Left ventricle myocardium inferior (tissue), 1 donor: ENCODE results near the gene RSPH1. TPM values are rescaled to one million over a fixed set of nuclear protein-coding genes. Genes with fewer than 3 reads are reported as not detected.

Experiments
- DNase-seq: peaks from one replicate; pipeline ENCODE4 v3.0.0-alpha.2; 2020
- H3K27ac ChIP-seq: fragments of 200-600 bp; replicated peaks from 2 replicates; pipeline ENCODE4 v1.8.0; 2021
- H3K27me3 ChIP-seq: fragments of 200-600 bp; 2 replicates; pipeline ENCODE4 v1.8.0; 2021; ENCODE audit warnings: low read depth
- H3K36me3 ChIP-seq: fragments of 200-600 bp; 2 replicates; pipeline ENCODE4 v1.8.0; 2021
- H3K4me1 ChIP-seq: fragments of 200-600 bp; 2 replicates; pipeline ENCODE4 v1.8.0; 2021
- H3K4me3 ChIP-seq: fragments of 200-600 bp; 2 replicates; pipeline ENCODE4 v1.8.0; 2021; ENCODE audit warnings: mild to moderate bottlenecking, moderate library complexity
- H3K9me3 ChIP-seq: fragments of 200-600 bp; replicated peaks from 2 replicates; pipeline ENCODE4 v1.8.0; 2021
- CTCF ChIP-seq: fragments of 200-600 bp; IDR thresholded peaks from 2 replicates; pipeline ENCODE4 v1.8.0; 2021; ENCODE audit warnings: antibody characterized with exemption, mild to moderate bottlenecking, borderline replicate concordance
- intact Hi-C: fragments of 100-400 bp; cut with micrococcal nuclease; formaldehyde crosslinking; loops from one replicate; pipeline ENCODE4 v1.11.0; 2022
- total RNA-seq: library from RNA; stranded (reverse); fragmentation: NEBNext Ultra II Directional; extraction: Animal tissue kit (Norgen Biotek cat#: 25700); gene quantifications from one replicate; pipeline ENCODE4 v1.2.1, GENCODE V29; 2021
- donor health status: DM: no; HTN: yes; CAD: no; lungs with severe emphysema.

RSPH1 gene
- total RNA-seq, 1 donor from 2014 or later: not detected

- no peak for DNase-seq
- Histone ChIP-seq H3K9me3 (peaks cover 22% of the 10 kb centered on the region), H3K27me3 (peaks cover 89% of the 10 kb centered on the region), H3K4me1 (no peaks in the 10 kb centered on the region), H3K4me3 (no peak overlapping the region), H3K27ac (no peak overlapping the region), H3K36me3 (no peaks in the 10 kb centered on the region)
- intact Hi-C loops: no loop called here
- TF ChIP-seq CTCF: no peak
These were observed 72.3 kb downstream of the RSPH1 start for GRCh38 chr21:42423685-42424084.

- peaks cover 22% of the 10 kb centered on the region for H3K9me3 ChIP-seq
- DNase-seq: no peak
- intact Hi-C loops: no loop called here
- no peak for TF ChIP-seq CTCF
- H3K27ac ChIP-seq: no peak overlapping the region
- peaks cover 89% of the 10 kb centered on the region for H3K27me3 ChIP-seq
- no peak overlapping the region for H3K4me3 ChIP-seq
- H3K4me1 ChIP-seq: no peaks in the 10 kb centered on the region
- H3K36me3 ChIP-seq: no peaks in the 10 kb centered on the region
These were observed 72.8 kb downstream of the RSPH1 start for GRCh38 chr21:42423197-42423675.

Other genes starting within 250 kb of the RSPH1 start
- 2.9 TPM for gene TFF3, start 180.8 kb downstream of the RSPH1 start, total RNA-seq
- gene TFF2, start 145.2 kb downstream of the RSPH1 start, total RNA-seq: not detected
- gene TFF1, start 129.7 kb downstream of the RSPH1 start, total RNA-seq: not detected
- gene TMPRSS3, start 100.2 kb downstream of the RSPH1 start, total RNA-seq: not detected
- gene UBASH3A, start 92.3 kb downstream of the RSPH1 start, total RNA-seq: not detected
- 3.8 TPM for gene SLC37A1, start 17.6 kb upstream of the RSPH1 start, total RNA-seq
- gene PDE9A, start 157.4 kb upstream of the RSPH1 start, total RNA-seq: 3.2 TPM